Measurements from ENCODE around the gene SLC25A48.
A peak's percentile ranks its signal among the peaks of the same experiment; 100 is the strongest.

The SLC25A48 gene

GRCh38 chr5:135861641-135862040 lies 27.2 kb downstream of the SLC25A48 start:
- DNase-seq = no peak

GRCh38 chr5:135862086-135862485 lies 27.6 kb downstream of the SLC25A48 start:
- no peak for DNase-seq

- DNase-seq = no peak
Measured at GRCh38 chr5:135862744-135863143, 28.3 kb downstream of the SLC25A48 start.

- no peak for DNase-seq
Measured at GRCh38 chr5:135864503-135865435, 30.3 kb downstream of the SLC25A48 start.

GRCh38 chr5:135866016-135866415 lies 31.6 kb downstream of the SLC25A48 start:
- DNase-seq = no peak

- no peak for DNase-seq
Measured at GRCh38 chr5:135867599-135867998, 33.1 kb downstream of the SLC25A48 start.

- no peak for DNase-seq
Measured at GRCh38 chr5:135868681-135869080, 34.2 kb downstream of the SLC25A48 start.

- DNase-seq = no peak
Measured at GRCh38 chr5:135869276-135869675, 34.8 kb downstream of the SLC25A48 start.

GRCh38 chr5:135869935-135870334 lies 35.5 kb downstream of the SLC25A48 start:
- no peak for DNase-seq

GRCh38 chr5:135871268-135871915 lies 36.9 kb downstream of the SLC25A48 start:
- DNase-seq = no peak

GRCh38 chr5:135873831-135874230 lies 39.4 kb downstream of the SLC25A48 start:
- no peak for DNase-seq

- no peak for DNase-seq
Measured at GRCh38 chr5:135874461-135874860, 40.0 kb downstream of the SLC25A48 start.

- DNase-seq = no peak
Measured at GRCh38 chr5:135875567-135875966, 41.1 kb downstream of the SLC25A48 start.

GRCh38 chr5:135876146-135876545 lies 41.7 kb downstream of the SLC25A48 start:
- DNase-seq = no peak

- no peak for DNase-seq
Measured at GRCh38 chr5:135877570-135878155, 43.2 kb downstream of the SLC25A48 start.

GRCh38 chr5:135878156-135878620 lies 43.7 kb downstream of the SLC25A48 start:
- DNase-seq = peak; percentile 54

- no peak for DNase-seq
Measured at GRCh38 chr5:135879591-135879990, 45.1 kb downstream of the SLC25A48 start.

- no peak for DNase-seq
Measured at GRCh38 chr5:135880278-135880677, 45.8 kb downstream of the SLC25A48 start.

- DNase-seq = no peak
Measured at GRCh38 chr5:135880801-135881200, 46.3 kb downstream of the SLC25A48 start.

GRCh38 chr5:135881244-135881643 lies 46.8 kb downstream of the SLC25A48 start:
- no peak for DNase-seq

- DNase-seq = no peak
Measured at GRCh38 chr5:135881819-135882218, 47.4 kb downstream of the SLC25A48 start.

GRCh38 chr5:135883026-135883425 lies 48.6 kb downstream of the SLC25A48 start:
- DNase-seq = no peak

- no peak for DNase-seq
Measured at GRCh38 chr5:135883441-135883840, 49.0 kb downstream of the SLC25A48 start.

GRCh38 chr5:135885031-135885430 lies 50.6 kb downstream of the SLC25A48 start:
- no peak for DNase-seq

Data from NCI-H226 (cell line).